ENCODE data around the gene LRRC57.
"Not testable (repeated sequence)": the region's sequence is repeated elsewhere in the genome, so short reads cannot be mapped to it uniquely, and the experiment has no call there.

LRRC57 gene

GRCh38 chr15:42548249-42549031 is at the start of gene LRRC57, which contains the start of gene HAUS2:
LRRC57 (minus strand) TSS chr15:42548793; CDS start chr15:42548434, 359 bp downstream.
HAUS2 (plus strand) TSS chr15:42548838; CDS start chr15:42548873, 35 bp downstream.
- peak; percentile 59 for DNase-seq

GRCh38 chr15:42595626-42596240 is 47.1 kb upstream of the LRRC57 start:
- no peak for DNase-seq

GRCh38 chr15:42594095-42594494 is 45.5 kb upstream of the LRRC57 start:
- DNase-seq = no peak

- DNase-seq = no peak
Measured at GRCh38 chr15:42593143-42593542, 44.5 kb upstream of the LRRC57 start.

GRCh38 chr15:42592716-42593115 is 44.1 kb upstream of the LRRC57 start:
- DNase-seq = no peak

GRCh38 chr15:42591238-42591934 is 42.8 kb upstream of the LRRC57 start:
- no peak for DNase-seq

GRCh38 chr15:42590619-42591237 is 42.1 kb upstream of the LRRC57 start:
- no peak for DNase-seq

- no peak for DNase-seq
Measured at GRCh38 chr15:42584031-42584765, 35.6 kb upstream of the LRRC57 start.

GRCh38 chr15:42582569-42583375 is 34.2 kb upstream of the LRRC57 start:
- DNase-seq = no peak

GRCh38 chr15:42581272-42581730 is 32.7 kb upstream of the LRRC57 start:
- DNase-seq = peak; percentile 64

GRCh38 chr15:42578984-42579537 is 30.5 kb upstream of the LRRC57 start:
- no peak for DNase-seq

- DNase-seq = no peak
Measured at GRCh38 chr15:42577514-42578031, 29.0 kb upstream of the LRRC57 start.

GRCh38 chr15:42576776-42577175 is 28.2 kb upstream of the LRRC57 start:
- DNase-seq = no peak

- DNase-seq = no peak
Measured at GRCh38 chr15:42576040-42576594, 27.5 kb upstream of the LRRC57 start.

GRCh38 chr15:42575188-42576039 is 26.8 kb upstream of the LRRC57 start, which contains the start of gene STARD9:
STARD9 (plus strand) TSS chr15:42575606; CDS start chr15:42575716, 110 bp downstream.
- DNase-seq = peak; percentile 80

GRCh38 chr15:42558739-42559138 is 10.1 kb upstream of the LRRC57 start:
- no peak for DNase-seq

GRCh38 chr15:42556550-42557207 is 8.1 kb upstream of the LRRC57 start:
- DNase-seq = not testable (repeated sequence)

- no peak for DNase-seq
Measured at GRCh38 chr15:42553554-42553953, 5.0 kb upstream of the LRRC57 start.
